Activated CD8-positive, alpha-beta memory T cell treated with anti-CD3 and anti-CD28 coated beads, Interleukin-2, amount 10 ng/mL, durations not matched to agents 7 days and 5 days (primary cell): Measurements from ENCODE around the gene ZNF362. TPM values are rescaled to one million over a fixed set of nuclear protein-coding genes. Genes with fewer than 3 reads are reported as not detected.
"Not testable (repeated sequence)": the region's sequence is repeated elsewhere in the genome, so short reads cannot be mapped to it uniquely, and the experiment has no call there.

Experiments used
- ATAC-seq: fragments of 150-1000 bp; cut with Tn5 transposase; one replicate; pipeline ENCODE4 v1.10.0; 2021; ENCODE audit warnings: moderate library complexity
- CTCF ChIA-PET: fragments of 350-600 bp; sonication (Branson Sonifier 250); formaldehyde crosslinking; loops from one replicate; lab custom pipeline; 2021; ENCODE audit warnings: antibody characterized with exemption; lab: Charles Lee
- DNase-seq: peaks from one replicate; pipeline ENCODE4 v3.0.0-alpha.2; 2020
- H3K27ac Mint-ChIP-seq: one replicate; pipeline ENCODE4 v1.8.0; 2021; ENCODE audit warnings: mild to moderate bottlenecking, mixed read lengths
- H3K27me3 Mint-ChIP-seq: one replicate; pipeline ENCODE4 v1.8.0; 2021; ENCODE audit warnings: mixed read lengths
- H3K36me3 Mint-ChIP-seq: one replicate; pipeline ENCODE4 v1.8.0; 2021; ENCODE audit warnings: mild to moderate bottlenecking, mixed read lengths
- H3K4me1 Mint-ChIP-seq: one replicate; pipeline ENCODE4 v1.8.0; 2021; ENCODE audit warnings: mixed read lengths
- H3K4me3 Mint-ChIP-seq: one replicate; pipeline ENCODE4 v1.8.0; 2021; ENCODE audit warnings: mild to moderate bottlenecking, moderate library complexity, mixed read lengths
- H3K9me3 Mint-ChIP-seq: one replicate; pipeline ENCODE4 v1.8.0; 2022; ENCODE audit warnings: low read depth, mixed read lengths
- total RNA-seq, 2 experiments: library from RNA; stranded (reverse); gene quantifications; one replicate each; pipeline ENCODE4 v1.2.3, GENCODE V29; 2021

The ZNF362 gene
- total RNA-seq, 2 experiments from 2014 or later, result 13.7 to 16.5 TPM

DNA sequence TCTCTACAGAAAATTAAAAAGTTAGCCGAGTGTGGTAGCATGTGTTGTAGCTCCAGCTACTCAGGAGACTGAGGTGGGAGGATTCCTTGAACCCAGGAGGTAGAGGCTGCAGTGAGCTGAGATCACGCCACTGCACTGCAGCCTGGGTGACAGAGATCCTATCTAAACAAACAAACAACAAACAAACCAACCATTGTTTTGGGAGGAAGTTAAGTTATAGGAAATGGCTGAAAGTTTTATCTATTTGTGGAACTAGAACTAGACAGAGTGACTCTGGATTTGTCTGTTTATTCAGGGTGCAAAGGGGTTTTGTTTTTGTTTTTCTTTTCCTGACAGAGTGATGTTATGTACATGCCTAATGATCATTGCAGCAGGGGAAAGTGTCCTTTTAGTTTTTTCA is 31.0 kb downstream of the ZNF362 start:
- Mint-ChIP-seq H3K27ac (no peak overlapping the region), H3K36me3 (peaks cover 10% of the 10 kb centered on the region), H3K4me3 (no peak overlapping the region), H3K27me3 (no peaks in the 10 kb centered on the region), H3K9me3 (no peaks in the 10 kb centered on the region), H3K4me1 (no peaks in the 10 kb centered on the region)
- no peak for ATAC-seq
- no peak for DNase-seq
- CTCF ChIA-PET, result no interaction called here

DNA sequence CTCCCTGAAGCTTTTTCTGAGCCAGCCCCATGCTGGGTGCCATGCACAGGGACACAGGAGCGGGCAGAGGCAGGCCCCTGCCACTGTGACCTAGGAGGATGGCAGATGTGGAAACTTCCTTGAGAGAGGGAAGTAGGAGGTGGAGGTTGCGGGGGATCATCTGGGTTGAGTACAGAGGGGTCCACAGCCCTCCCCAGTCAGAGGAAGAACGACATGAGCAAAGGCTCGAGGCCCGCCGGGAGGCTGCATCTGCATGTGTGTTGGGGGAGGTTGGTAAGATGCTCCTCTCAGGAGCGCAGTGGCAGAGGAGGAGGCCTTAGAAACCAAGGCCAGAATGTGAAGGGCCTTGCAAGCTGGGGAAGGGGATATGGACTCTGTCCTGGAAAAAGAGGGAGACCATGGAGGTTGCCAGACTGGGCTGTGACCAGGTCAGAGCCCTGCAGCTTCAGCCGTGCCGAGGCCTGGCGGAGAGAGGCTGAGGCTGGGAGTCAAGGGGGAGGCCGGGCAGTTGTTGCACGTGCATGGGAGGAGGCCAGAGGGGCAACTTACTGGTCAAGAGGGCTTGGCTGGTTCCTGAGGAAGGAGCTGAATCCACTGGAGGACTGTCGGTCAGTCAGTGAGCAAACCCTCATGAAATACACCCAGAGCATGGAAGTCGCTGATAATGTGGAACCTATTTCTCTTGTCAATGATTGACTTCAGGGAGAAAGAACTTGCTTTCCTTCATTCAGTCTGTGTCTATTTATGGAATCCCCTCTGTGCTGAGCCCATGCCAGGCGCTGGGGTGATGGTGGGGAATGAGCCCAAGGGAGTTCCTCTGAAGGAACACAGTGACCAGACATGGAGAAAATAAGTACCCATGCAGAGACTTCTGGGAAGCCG is 32.9 kb downstream of the ZNF362 start:
- Mint-ChIP-seq H3K9me3 (no peaks in the 10 kb centered on the region), H3K36me3 (peaks cover 9% of the 10 kb centered on the region), H3K27me3 (no peaks in the 10 kb centered on the region), H3K4me3 (no peak overlapping the region), H3K27ac (no peak overlapping the region), H3K4me1 (no peaks in the 10 kb centered on the region)
- CTCF ChIA-PET, result no interaction called here
- DNase-seq (no peak), ATAC-seq (no peak)

DNA sequence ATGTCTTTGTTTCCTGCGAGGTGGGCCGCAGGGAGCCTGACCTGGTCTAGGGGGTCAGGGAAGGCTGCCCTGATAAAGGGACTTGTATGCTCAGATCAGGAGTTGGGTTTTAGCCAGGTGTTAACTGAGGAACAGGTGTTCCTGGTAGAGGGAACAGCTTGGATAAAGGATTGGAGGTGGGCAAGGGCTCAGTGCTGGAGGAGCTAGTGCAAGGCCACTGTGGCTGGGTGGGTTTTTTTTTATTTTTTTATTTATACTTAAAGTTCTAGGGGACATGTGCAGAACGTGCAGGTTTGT is 33.5 kb downstream of the ZNF362 start:
- no peaks in the 10 kb centered on the region for H3K4me1 Mint-ChIP-seq
- no peak overlapping the region for H3K4me3 Mint-ChIP-seq
- no peak for DNase-seq
- H3K27me3 Mint-ChIP-seq, result no peaks in the 10 kb centered on the region
- ATAC-seq, result no peak
- peaks cover 9% of the 10 kb centered on the region for H3K36me3 Mint-ChIP-seq
- no peaks in the 10 kb centered on the region for H3K9me3 Mint-ChIP-seq
- no peak overlapping the region for H3K27ac Mint-ChIP-seq
- CTCF ChIA-PET, result no interaction called here

DNA sequence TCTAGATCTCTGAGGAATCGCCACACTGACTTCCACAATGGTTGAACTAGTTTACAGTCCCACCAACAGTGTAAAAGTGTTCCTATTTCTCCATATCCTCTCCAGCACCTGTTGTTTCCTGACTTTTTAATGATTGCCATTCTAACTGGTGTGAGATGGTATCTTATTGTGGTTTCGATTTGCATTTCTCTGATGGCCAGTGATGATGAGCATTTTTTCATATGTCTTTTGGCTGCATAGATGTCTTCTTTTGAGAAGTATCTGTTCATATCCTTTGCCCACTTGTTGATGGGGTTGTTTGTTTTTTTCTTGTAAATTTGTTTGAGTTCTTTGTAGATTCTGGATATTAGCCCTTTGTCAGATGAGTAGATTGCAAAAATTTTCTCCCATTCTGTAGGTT is 34.3 kb downstream of the ZNF362 start:
- H3K4me1 Mint-ChIP-seq, DNase-seq, H3K4me3 Mint-ChIP-seq, H3K27ac Mint-ChIP-seq, H3K36me3 Mint-ChIP-seq, ATAC-seq, H3K27me3 Mint-ChIP-seq, CTCF ChIA-PET, H3K9me3 Mint-ChIP-seq: not testable (repeated sequence)

DNA sequence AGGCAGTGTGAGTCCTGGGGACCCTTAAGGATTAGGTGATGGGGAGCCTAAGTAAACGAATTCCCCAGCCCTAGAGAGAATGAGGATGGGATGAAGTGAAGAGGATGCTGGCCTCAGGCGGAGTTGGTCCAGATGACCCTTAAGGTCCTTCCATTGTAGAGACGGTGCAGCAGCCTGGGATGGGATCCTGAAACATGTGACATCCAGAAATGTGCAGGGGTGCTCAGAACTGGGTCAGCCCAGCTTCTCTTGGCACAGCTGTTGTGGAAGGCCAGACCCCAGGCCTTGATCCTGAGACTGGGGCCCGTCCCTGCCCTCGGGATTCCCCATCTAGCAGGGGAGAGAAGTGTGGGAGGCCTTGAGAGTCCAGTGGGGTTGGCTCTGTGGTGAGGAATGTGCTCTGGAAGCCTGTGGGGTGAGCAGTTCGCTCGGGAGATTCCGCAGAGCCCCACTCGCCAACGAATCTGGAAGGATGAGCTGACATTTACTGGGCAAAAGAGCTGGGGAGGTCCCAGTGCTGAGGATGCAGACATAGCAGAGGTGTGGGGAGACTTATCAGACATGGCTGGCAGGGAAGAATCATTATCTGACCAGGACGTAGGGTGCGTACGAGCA is 36.5 kb downstream of the ZNF362 start:
- H3K27me3 Mint-ChIP-seq, result no peaks in the 10 kb centered on the region
- no peak for ATAC-seq
- peaks cover 10% of the 10 kb centered on the region for H3K4me1 Mint-ChIP-seq
- DNase-seq, result no peak
- no peak overlapping the region for H3K4me3 Mint-ChIP-seq
- no peak overlapping the region for H3K27ac Mint-ChIP-seq
- no peaks in the 10 kb centered on the region for H3K9me3 Mint-ChIP-seq
- H3K36me3 Mint-ChIP-seq, result peaks cover 12% of the 10 kb centered on the region
- CTCF ChIA-PET, result interaction anchor here (1.1 to 7.5 kb wide), 2 partner anchors 75 to 179 kb away, joined by 3 to 107 read pairs; no protein-coding TSS in a partner anchor

DNA sequence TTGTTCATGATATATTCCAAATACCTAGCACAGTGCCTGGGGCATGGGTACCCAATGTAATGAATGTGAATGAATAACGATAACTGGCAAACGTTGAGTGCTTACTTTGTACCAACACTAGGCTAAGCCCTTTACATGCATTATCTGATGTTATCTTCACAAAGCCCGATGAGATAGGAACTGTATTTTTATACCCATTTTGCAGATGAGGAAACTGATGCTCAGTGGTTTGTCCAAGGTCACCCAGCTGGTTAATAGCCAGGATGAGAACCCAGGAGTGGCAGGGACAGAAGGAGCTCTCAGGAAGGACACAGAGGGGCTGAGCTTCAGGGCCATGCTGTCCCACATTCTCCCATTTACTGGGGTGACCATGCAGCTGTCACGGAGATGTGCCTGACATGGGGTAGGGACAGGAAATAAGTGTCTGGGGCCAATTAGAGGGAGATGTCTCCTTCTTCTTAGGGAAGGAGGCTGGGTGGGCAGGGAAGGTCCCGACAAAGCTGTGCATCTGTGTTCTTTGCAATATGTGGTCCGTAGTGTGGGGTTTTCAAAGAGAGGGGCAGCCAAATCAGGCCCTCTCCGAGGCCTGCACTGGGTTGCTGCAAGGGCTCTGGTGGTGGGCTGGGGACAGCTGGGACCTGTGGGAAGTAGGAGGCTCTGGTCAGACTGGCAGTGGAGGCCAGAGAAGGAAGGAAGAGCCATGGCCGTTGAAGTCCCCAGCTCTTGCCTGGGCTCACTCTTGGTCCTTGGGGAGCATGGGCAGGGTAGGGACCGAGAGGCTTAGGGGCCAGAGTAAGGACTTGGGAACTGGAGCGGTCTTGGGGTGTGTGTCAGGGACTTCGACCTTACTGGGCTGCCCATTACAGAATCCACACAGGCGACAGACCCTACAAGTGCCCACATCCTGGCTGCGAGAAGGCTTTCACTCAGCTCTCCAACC is 38.0 kb downstream of the ZNF362 start:
- peak overlapping the region; percentile 46 for H3K27ac Mint-ChIP-seq
- no peaks in the 10 kb centered on the region for H3K27me3 Mint-ChIP-seq
- no peaks in the 10 kb centered on the region for H3K9me3 Mint-ChIP-seq
- no peak overlapping the region for H3K4me3 Mint-ChIP-seq
- CTCF ChIA-PET, result interaction anchor here (1.0 to 7.5 kb wide), 13 partner anchors 10 to 318 kb away, joined by 3 to 107 read pairs (median 7); partner anchors contain the start of gene TRIM62
- DNase-seq (no peak), ATAC-seq (no peak)
- peaks cover 20% of the 10 kb centered on the region for H3K4me1 Mint-ChIP-seq
- H3K36me3 Mint-ChIP-seq, result peaks cover 11% of the 10 kb centered on the region

DNA sequence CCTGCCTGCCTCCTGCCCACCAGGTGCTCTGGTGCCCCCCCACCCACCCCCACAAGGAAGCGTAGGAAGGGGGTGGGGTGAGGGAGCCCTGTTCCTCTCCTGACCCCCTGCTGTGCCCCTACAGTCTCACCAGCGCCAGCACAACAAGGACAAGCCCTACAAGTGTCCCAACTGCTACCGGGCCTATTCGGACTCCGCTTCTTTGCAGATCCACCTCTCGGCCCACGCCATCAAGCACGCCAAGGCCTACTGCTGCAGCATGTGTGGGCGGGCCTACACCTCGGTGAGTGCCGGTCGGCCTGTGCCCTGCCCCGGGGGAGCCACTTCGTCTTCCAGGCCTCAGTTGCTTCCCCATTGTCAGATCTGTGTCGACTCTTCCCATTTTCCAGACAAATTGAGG is 38.7 kb downstream of the ZNF362 start:
- CTCF ChIA-PET, result interaction anchor here (0.8 to 7.5 kb wide), 42 partner anchors 9 to 318 kb away, joined by 3 to 107 read pairs (median 6); partner anchors contain the start of genes TRIM62 and ZSCAN20
- ATAC-seq, result no peak
- H3K27me3 Mint-ChIP-seq, result no peaks in the 10 kb centered on the region
- H3K4me1 Mint-ChIP-seq, result peaks cover 20% of the 10 kb centered on the region
- peaks cover 6% of the 10 kb centered on the region for H3K36me3 Mint-ChIP-seq
- DNase-seq, result no peak
- H3K4me3 Mint-ChIP-seq, result no peak overlapping the region
- H3K9me3 Mint-ChIP-seq, result no peaks in the 10 kb centered on the region
- no peak overlapping the region for H3K27ac Mint-ChIP-seq

DNA sequence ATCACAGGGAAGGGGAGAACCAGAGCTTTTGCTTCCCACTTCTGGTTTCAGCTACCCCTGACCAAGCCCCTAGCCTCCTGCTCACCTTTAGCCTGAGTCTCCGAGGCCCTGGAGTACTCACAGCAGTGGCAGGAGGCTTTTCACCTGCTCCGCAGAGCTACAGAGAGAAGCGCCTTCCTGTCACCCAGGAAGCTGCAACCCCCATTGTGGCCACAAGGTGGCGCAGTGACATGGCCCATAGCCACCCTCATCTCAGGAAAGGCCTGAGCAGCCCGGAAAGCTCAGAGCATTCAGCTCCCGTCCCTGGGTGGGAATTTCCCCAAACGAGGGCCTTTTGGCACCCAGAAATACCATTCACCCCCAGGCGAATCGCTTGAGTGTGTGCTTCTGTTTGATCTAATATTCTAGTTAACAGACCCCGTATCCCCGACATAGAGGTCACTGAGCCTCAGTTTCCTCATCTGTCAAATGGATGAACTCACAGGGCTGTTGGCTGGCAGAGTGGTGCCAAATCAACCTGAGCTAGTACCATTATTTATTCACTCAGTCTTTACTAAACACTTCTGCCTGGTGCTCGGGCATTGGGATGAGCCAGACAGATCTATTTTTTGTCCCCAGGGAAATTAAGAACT is 39.3 kb downstream of the ZNF362 start:
- no peaks in the 10 kb centered on the region for H3K27me3 Mint-ChIP-seq
- H3K4me1 Mint-ChIP-seq, result peaks cover 20% of the 10 kb centered on the region
- no peak overlapping the region for H3K4me3 Mint-ChIP-seq

DNA sequence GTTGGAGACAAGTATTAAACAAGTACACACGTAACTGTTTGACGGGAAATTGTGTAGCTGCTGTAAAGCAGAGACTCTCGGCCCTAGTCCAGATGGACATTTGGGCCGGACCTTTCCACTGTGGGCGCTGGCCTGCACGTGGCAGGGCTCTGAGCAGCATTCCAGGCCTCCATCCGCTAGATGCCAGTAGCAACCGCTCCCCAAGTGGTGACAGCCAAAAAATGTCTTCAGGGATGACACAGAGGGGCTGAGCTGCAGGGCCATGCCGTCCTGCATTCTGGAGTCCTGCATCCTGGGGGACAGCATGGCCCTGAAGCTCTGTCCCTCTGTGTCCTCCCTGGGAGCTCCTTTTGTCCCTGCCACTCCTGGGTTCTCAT is 39.8 kb downstream of the ZNF362 start:
- no peak overlapping the region for H3K27ac Mint-ChIP-seq
- CTCF ChIA-PET, result interaction anchor here (0.7 to 7.5 kb wide), 46 partner anchors 9 to 776 kb away, joined by 3 to 107 read pairs (median 5); partner anchors contain the start of genes TRIM62 and ZSCAN20
- H3K4me3 Mint-ChIP-seq, result no peak overlapping the region
- no peaks in the 10 kb centered on the region for H3K9me3 Mint-ChIP-seq
- peaks cover 6% of the 10 kb centered on the region for H3K36me3 Mint-ChIP-seq
- ATAC-seq, result no peak
- DNase-seq, result no peak
- peaks cover 20% of the 10 kb centered on the region for H3K4me1 Mint-ChIP-seq
- no peaks in the 10 kb centered on the region for H3K27me3 Mint-ChIP-seq

More for the DNA sequence above, 39.3 kb downstream of the ZNF362 start:
- no peak overlapping the region for H3K27ac Mint-ChIP-seq
- no peaks in the 10 kb centered on the region for H3K9me3 Mint-ChIP-seq
- CTCF ChIA-PET, result interaction anchor here (0.7 to 7.5 kb wide), 47 partner anchors 9 to 775 kb away, joined by 3 to 107 read pairs (median 5); partner anchors contain the start of genes TRIM62 and ZSCAN20
- DNase-seq (peak; percentile 92), ATAC-seq (peak; percentile 92)
- peaks cover 6% of the 10 kb centered on the region for H3K36me3 Mint-ChIP-seq

DNA sequence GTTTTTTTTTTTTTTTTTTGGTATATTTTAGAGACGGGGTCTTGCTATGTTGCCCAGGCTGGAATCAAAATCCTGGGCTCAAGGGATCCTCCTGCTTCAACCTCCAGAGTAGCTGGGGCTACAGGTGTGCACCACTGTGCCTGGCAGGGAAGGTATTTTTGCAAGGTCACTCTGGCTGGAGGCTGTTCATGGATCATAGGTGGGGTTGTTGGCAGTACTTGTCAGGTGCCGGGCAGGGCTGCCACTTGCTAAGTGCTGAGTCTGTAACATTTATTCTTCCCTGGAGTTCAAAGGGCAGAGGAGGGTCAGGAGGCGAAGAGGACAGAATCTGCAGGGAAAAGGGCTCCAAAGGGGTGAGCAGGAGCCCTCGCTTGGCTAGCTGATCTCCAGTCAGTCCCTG is 40.5 kb downstream of the ZNF362 start:
- peaks cover 6% of the 10 kb centered on the region for H3K36me3 Mint-ChIP-seq
- no peak overlapping the region for H3K27ac Mint-ChIP-seq
- peaks cover 24% of the 10 kb centered on the region for H3K4me1 Mint-ChIP-seq
- H3K4me3 Mint-ChIP-seq, result no peak overlapping the region
- DNase-seq (no peak), ATAC-seq (no peak)
- CTCF ChIA-PET, result interaction anchor here (0.7 to 7.5 kb wide), 19 partner anchors 8 to 776 kb away, joined by 3 to 107 read pairs (median 8); partner anchors contain the start of genes TRIM62 and ZSCAN20
- no peaks in the 10 kb centered on the region for H3K9me3 Mint-ChIP-seq
- H3K27me3 Mint-ChIP-seq, result no peaks in the 10 kb centered on the region

DNA sequence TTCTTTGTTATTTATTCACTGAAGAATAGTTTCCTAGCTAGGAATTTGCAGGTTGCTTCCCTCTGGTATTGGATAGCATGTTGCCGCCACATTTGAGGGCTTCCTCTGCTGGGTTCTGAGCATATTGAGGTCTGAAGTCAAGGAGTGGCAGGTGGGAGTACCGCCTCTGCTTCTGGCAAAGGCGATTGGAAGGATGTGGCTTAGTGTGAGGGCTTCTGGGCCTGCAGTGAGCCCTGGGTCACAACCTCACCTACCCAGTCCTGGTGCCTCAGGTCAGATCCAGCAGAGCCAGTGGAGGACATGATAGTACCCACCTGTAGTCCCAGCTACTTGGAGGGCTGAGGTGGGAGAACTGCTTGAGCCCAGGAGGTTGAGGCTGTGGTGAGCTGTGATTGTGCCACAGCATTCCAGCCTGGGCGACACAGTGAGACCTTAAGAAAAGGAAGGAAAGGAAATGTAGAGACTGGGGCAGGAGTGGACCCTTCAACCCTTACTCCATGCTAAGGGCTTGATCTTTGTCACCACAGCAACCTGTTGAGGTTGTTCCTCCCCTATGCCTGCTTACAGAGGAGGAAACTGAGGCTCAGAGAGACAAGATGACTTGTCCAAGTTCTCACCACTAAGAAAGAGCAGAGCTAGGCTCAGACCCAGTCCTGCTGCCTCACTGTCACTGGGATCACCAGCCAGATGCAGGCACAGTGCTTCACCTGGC is 41.8 kb downstream of the ZNF362 start:
- H3K36me3 Mint-ChIP-seq, result peaks cover 12% of the 10 kb centered on the region
- H3K27ac Mint-ChIP-seq, result peak overlapping the region; percentile 25
- no peak overlapping the region for H3K4me3 Mint-ChIP-seq
- CTCF ChIA-PET, result interaction anchor here (0.6 to 7.5 kb wide), 19 partner anchors 14 to 897 kb away, joined by 3 to 107 read pairs (median 4); partner anchors contain the start of genes TRIM62 and ZSCAN20
- H3K27me3 Mint-ChIP-seq, result no peaks in the 10 kb centered on the region
- peaks cover 36% of the 10 kb centered on the region for H3K4me1 Mint-ChIP-seq
- ATAC-seq, result no peak
- no peak for DNase-seq
- H3K9me3 Mint-ChIP-seq, result peaks cover 2% of the 10 kb centered on the region
